Chondrocyte (in vitro differentiated cells): ENCODE data around the gene COL1A1. TPM values are rescaled to one million over a fixed set of nuclear protein-coding genes. Genes with fewer than 3 reads are reported as not detected.

ENCODE experiments used
- DNase-seq: peaks from one replicate; pipeline ENCODE4 v3.0.0; 2021; ENCODE audit warnings: mixed read lengths, low spot score
- H3K27ac Mint-ChIP-seq: one replicate; pipeline ENCODE4 v1.8.0; 2021; ENCODE audit warnings: mild to moderate bottlenecking, moderate library complexity, mixed read lengths; ENCODE audit not compliant: unreplicated experiment
- H3K27me3 Mint-ChIP-seq: 2 replicates; pipeline ENCODE4 v1.8.0; 2021; ENCODE audit warnings: low read depth, mixed read lengths
- H3K36me3 Mint-ChIP-seq: 2 replicates; pipeline ENCODE4 v1.8.0; 2021; ENCODE audit warnings: low read depth, mixed read lengths
- H3K4me1 Mint-ChIP-seq: 2 replicates; pipeline ENCODE4 v1.8.0; 2021; ENCODE audit warnings: low read depth, mild to moderate bottlenecking, mixed read lengths
- H3K4me3 Mint-ChIP-seq: one replicate; pipeline ENCODE4 v1.8.0; 2021; ENCODE audit warnings: mild to moderate bottlenecking, moderate library complexity, mixed read lengths; ENCODE audit not compliant: unreplicated experiment
- H3K9me3 Mint-ChIP-seq: 2 replicates; pipeline ENCODE4 v1.8.0; 2021; ENCODE audit warnings: low read depth, mixed read lengths
- total RNA-seq: library from RNA; stranded (reverse); gene quantifications from 3 replicates; pipeline ENCODE4 v1.2.1, GENCODE V29; 2021
- TF ChIP-seq, protein P1 (sequence below): fragments of 200-600 bp; sonication (generic); IDR thresholded peaks from 2 replicates; pipeline ENCODE4 v1.5.0; 2021; ENCODE audit warnings: antibody characterized with exemption, mild to moderate bottlenecking, moderate library complexity

COL1A1 gene
- total RNA-seq, 1 donor from 2014 or later: 35,333 TPM

DNA sequence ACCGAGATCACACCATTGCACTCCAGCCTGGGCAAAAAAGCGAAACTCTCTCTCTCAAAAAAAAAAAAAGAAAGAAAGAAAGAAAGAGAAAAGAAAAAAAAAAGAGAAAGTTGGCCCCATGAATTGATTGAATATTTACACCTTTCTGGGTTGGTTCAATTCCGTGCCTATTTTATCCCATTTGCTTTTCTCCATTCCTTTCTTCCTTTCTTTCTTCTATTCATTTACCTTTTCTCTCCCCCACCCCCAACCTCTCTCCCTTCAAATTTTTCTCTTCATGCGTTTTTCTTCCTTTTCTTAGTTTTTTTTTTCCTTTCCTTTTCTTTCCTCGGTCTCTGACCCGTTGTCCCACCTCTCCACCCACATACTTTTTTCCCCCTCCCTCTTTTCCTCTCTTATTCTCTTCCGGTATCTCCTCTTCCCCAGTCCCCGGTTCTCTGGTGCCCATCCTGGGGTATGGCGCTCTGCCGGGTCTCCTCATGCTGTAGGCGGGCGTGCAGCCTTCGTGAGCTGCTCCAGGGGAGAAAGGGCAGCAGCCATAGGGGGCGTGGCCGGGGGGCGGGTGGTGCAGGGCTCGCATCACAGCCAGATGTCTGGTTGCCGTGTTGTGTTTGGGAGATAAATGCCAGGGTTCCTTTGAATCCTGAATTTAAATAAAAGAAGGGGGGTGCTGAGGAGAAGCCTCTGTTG is 5.3 kb upstream of the COL1A1 start:
- TF ChIP-seq, protein P1, sequence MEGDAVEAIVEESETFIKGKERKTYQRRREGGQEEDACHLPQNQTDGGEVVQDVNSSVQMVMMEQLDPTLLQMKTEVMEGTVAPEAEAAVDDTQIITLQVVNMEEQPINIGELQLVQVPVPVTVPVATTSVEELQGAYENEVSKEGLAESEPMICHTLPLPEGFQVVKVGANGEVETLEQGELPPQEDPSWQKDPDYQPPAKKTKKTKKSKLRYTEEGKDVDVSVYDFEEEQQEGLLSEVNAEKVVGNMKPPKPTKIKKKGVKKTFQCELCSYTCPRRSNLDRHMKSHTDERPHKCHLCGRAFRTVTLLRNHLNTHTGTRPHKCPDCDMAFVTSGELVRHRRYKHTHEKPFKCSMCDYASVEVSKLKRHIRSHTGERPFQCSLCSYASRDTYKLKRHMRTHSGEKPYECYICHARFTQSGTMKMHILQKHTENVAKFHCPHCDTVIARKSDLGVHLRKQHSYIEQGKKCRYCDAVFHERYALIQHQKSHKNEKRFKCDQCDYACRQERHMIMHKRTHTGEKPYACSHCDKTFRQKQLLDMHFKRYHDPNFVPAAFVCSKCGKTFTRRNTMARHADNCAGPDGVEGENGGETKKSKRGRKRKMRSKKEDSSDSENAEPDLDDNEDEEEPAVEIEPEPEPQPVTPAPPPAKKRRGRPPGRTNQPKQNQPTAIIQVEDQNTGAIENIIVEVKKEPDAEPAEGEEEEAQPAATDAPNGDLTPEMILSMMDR: no peak
- Mint-ChIP-seq H3K27me3 (no peaks in the 10 kb centered on the region), H3K4me1 (peaks cover 100% of the 10 kb centered on the region), H3K9me3 (no peaks in the 10 kb centered on the region), H3K27ac (peak overlapping the region; percentile 100), H3K4me3 (peak overlapping the region; percentile 62), H3K36me3 (no peaks in the 10 kb centered on the region)
- no peak for DNase-seq

DNA sequence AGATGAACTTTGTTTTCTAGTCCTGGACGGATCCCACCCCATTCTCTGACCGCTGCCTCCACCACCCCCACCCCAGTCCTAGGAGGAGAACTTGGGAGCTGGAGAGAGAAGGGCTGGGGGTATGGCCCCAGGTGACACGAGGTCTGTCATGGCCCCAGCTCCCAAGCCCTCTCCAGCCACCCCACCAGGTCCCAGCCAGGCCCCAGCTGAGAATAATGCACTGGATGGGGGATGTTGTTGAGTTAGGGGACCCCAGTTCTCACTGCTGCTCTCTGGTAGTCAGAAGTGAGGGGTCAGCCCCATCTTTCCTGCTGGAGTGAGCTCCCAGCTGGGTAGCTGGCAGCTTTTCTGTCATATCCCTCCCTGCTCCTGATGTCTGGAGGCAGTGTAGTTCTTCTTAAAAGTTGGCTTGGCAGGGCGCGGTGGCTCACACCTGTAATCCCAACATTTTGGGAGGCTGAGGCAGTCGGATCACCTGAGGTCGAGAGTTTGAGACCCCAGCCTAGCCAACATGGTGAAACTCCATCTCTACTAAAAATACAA is 4.6 kb upstream of the COL1A1 start:
- no peaks in the 10 kb centered on the region for H3K27me3 Mint-ChIP-seq
- H3K4me1 Mint-ChIP-seq: peaks cover 97% of the 10 kb centered on the region
- H3K36me3 Mint-ChIP-seq: peaks cover 5% of the 10 kb centered on the region
- peak overlapping the region; percentile 64 for H3K4me3 Mint-ChIP-seq
- no peaks in the 10 kb centered on the region for H3K9me3 Mint-ChIP-seq
- TF ChIP-seq, protein P1: no peak
- DNase-seq: no peak
- peak overlapping the region; percentile 100 for H3K27ac Mint-ChIP-seq

DNA sequence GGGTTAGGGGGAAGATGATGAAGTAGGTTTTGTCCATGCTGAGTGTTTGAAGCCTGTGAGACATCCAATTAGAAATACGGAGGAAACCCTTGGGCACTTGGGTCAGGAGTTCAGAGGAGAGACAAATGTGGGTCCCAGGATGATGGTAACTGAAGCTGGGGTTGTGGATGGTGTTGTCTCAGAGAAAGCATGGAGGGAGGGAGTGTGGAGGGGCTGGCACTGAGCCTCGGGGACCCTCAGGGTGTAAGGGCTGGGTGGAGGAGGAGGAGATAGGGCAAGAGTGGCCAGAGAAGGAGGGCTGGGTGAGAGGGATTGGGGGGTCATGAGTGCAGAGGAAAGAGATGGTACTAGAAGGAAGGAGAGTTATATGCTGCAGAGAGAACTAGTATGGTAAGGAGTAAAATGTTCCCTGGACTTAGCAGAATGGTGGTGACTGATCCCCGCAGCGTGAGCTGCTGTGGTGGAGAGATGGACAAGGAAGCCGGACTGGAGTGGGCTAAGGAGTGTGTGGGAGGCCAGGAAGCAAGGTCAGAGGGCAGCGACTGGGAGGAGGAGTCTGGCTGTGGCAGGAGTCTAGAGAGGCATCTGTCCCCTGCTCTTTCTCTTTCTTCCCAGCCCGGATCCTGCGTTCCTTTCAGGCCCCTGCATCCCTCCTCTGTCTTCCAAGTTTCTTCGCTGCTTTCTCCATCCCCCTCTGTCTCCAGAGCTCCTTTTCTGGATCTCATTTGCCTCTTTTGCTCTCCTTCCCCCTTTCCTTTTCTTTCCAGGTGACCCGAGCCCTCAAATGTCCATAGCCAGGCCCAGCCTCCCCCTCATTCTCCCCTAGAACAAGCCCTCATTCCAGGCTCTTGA is 3.9 kb upstream of the COL1A1 start:
- H3K9me3 Mint-ChIP-seq: no peaks in the 10 kb centered on the region
- DNase-seq: no peak
- peak overlapping the region; percentile 100 for H3K27ac Mint-ChIP-seq
- no peaks in the 10 kb centered on the region for H3K27me3 Mint-ChIP-seq
- H3K36me3 Mint-ChIP-seq: peaks cover 10% of the 10 kb centered on the region
- TF ChIP-seq, protein P1: no peak
- H3K4me3 Mint-ChIP-seq: peak overlapping the region; percentile 64
- H3K4me1 Mint-ChIP-seq: peaks cover 90% of the 10 kb centered on the region

DNA sequence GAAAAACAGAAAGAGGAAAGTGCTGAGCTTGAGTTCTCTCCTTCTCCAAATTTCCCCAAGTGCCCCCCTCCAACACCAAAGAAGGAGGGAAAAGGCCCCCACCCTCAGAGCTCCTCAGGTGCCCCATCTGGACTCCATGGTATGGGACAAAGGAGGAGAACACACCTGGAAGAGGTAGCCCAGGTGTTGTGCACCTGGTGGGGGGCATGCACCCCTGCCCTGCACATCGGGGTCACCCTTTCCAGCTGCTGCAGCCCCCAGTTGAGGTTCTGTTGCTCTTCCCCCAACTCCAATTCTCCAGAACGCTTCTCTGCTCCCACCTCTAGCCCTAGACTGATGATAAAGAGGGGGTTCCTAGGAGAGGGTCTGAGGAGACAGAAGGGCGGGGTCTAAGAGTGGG is 3.0 kb upstream of the COL1A1 start:
- H3K4me1 Mint-ChIP-seq: peaks cover 81% of the 10 kb centered on the region
- H3K9me3 Mint-ChIP-seq: no peaks in the 10 kb centered on the region
- peak overlapping the region; percentile 53 for H3K4me3 Mint-ChIP-seq
- H3K27me3 Mint-ChIP-seq: no peaks in the 10 kb centered on the region
- H3K27ac Mint-ChIP-seq: peak overlapping the region; percentile 100
- TF ChIP-seq, protein P1: no peak
- DNase-seq: no peak
- H3K36me3 Mint-ChIP-seq: peaks cover 15% of the 10 kb centered on the region

DNA sequence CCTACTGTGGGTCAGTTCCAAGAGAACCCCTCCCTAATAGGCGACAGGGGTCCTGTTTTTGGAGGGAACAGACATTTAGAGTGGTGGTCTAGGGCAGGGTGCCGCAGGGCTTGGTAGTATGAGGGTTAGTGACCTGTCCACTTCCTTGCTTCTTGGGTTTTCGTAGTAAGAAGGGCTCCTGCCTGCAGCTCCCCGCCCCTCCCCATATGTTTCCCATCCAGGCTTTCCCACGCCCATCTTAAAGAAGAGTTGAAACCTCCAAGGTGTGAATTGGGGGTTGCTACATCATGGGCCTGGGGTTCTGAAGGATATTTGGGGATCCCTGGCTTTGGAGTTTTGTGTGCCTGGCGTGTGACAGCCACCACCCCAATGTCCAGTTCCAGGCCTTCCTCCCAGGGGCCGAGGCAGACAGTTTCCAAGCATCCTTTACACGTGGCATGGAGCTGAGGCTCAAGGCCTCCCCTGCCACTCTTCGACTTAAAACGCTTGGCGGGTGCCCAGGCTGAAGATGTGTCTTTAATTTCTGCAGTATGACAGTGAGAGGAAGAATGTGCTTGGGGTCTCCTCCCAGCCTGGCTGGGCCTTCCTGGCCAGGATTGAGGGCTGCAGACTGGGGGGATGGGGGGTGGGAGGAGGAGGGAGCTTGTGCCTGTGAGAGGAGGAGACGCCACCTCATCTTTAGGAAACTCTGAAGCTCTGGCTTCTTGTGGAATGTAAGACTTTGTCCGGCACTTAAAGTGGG is 2.3 kb upstream of the COL1A1 start:
- H3K27me3 Mint-ChIP-seq: no peaks in the 10 kb centered on the region
- no peaks in the 10 kb centered on the region for H3K9me3 Mint-ChIP-seq
- TF ChIP-seq, protein P1: no peak
- peaks cover 76% of the 10 kb centered on the region for H3K4me1 Mint-ChIP-seq
- peak overlapping the region; percentile 99 for H3K4me3 Mint-ChIP-seq
- H3K36me3 Mint-ChIP-seq: peaks cover 20% of the 10 kb centered on the region
- peak overlapping the region; percentile 100 for H3K27ac Mint-ChIP-seq
- DNase-seq: no peak
